Loucy (cell line): ENCODE measurements around the gene TRIO.

Source experiments
- H2AFZ ChIP-seq: fragments of 200-600 bp; sonication (generic); 2 replicates; pipeline ENCODE4 v1.6.0; 2016; ENCODE audit warnings: antibody characterized with exemption, mild to moderate bottlenecking, low read length, moderate library complexity
- H3F3A ChIP-seq: fragments of 200-600 bp; 2 replicates; pipeline ENCODE4 v1.6.0; 2016; ENCODE audit warnings: antibody characterized with exemption, low read depth, mild to moderate bottlenecking
- H3K27me3 ChIP-seq: fragments of 200-600 bp; sonication (generic); 2 replicates; pipeline ENCODE4 v1.6.1; 2014; ENCODE audit warnings: low read length, mild to moderate bottlenecking; ENCODE audit not compliant: insufficient read depth, poor library complexity, severe bottlenecking
- H3K36me3 ChIP-seq: fragments of 200-600 bp; sonication (generic); 2 replicates; pipeline ENCODE4 v1.6.1; 2016; ENCODE audit warnings: low read length; ENCODE audit not compliant: insufficient read depth
- H3K4me1 ChIP-seq: fragments of 200-600 bp; sonication (generic); 2 replicates; pipeline ENCODE4 v1.5.1; 2014; ENCODE audit warnings: low read length, mild to moderate bottlenecking; ENCODE audit not compliant: insufficient read depth, poor library complexity, severe bottlenecking
- H3K4me2 ChIP-seq: fragments of 200-600 bp; sonication (generic); 2 replicates; pipeline ENCODE4 v1.6.0; 2014; ENCODE audit warnings: antibody characterized with exemption, low read length, low read depth, mild to moderate bottlenecking; ENCODE audit not compliant: poor library complexity, severe bottlenecking
- H3K4me3 ChIP-seq: fragments of 200-600 bp; sonication (generic); 2 replicates; pipeline ENCODE4 v1.5.1; 2014; ENCODE audit warnings: low read length, mild to moderate bottlenecking, mixed read lengths; ENCODE audit not compliant: poor library complexity, severe bottlenecking
- H3K79me2 ChIP-seq: fragments of 200-600 bp; sonication (generic); 2 replicates; pipeline ENCODE4 v1.6.1; 2014; ENCODE audit warnings: low read length; ENCODE audit not compliant: insufficient read depth
- H3K9ac ChIP-seq: fragments of 200-600 bp; sonication (generic); 2 replicates; pipeline ENCODE4 v1.6.0; 2014; ENCODE audit warnings: mild to moderate bottlenecking, low read depth, low read length, moderate library complexity; ENCODE audit not compliant: poor library complexity, severe bottlenecking
- H3K9me2 ChIP-seq: fragments of 200-600 bp; sonication (generic); replicated peaks from 2 replicates; pipeline ENCODE4 v1.6.1; 2016; ENCODE audit warnings: low read depth, low read length, mixed read lengths
- H3K9me3 ChIP-seq: fragments of 200-600 bp; sonication (generic); 2 replicates; pipeline ENCODE4 v1.6.1; 2014; ENCODE audit warnings: mild to moderate bottlenecking, antibody characterized with exemption, low read length, low read depth; ENCODE audit not compliant: insufficient read depth
- H4K20me1 ChIP-seq: fragments of 200-600 bp; sonication (generic); 2 replicates; pipeline ENCODE4 v1.6.0; 2014; ENCODE audit warnings: antibody characterized with exemption, low read length, mild to moderate bottlenecking; ENCODE audit not compliant: insufficient read depth, poor library complexity, severe bottlenecking
- CTCF ChIP-seq: fragments of 200-600 bp; sonication (generic); conservative IDR thresholded peaks from 2 replicates; pipeline ENCODE4 v1.5.1; 2014; ENCODE audit warnings: mild to moderate bottlenecking, antibody characterized with exemption, low read length
- EZH2phosphoT487 ChIP-seq: fragments of 200-600 bp; IDR thresholded peaks from 2 replicates; pipeline ENCODE4 v1.6.1; 2018; ENCODE audit warnings: antibody characterized with exemption, mild to moderate bottlenecking, moderate library complexity, borderline replicate concordance

Gene TRIO

GRCh38 chr5:14219800-14220512 lies 76.8 kb downstream of the TRIO start:
- Histone ChIP-seq H3K9me2 (no peaks in the 10 kb centered on the region), H3F3A (no peaks in the 10 kb centered on the region), H3K4me2 (no peak overlapping the region), H3K4me3 (no peak overlapping the region), H3K27me3 (no peaks in the 10 kb centered on the region), H3K79me2 (peaks cover 89% of the 10 kb centered on the region), H4K20me1 (peaks cover 64% of the 10 kb centered on the region), H3K9ac (no peak overlapping the region), H3K9me3 (no peaks in the 10 kb centered on the region), H3K4me1 (peaks cover 39% of the 10 kb centered on the region), H2AFZ (no peak overlapping the region), H3K36me3 (no peaks in the 10 kb centered on the region)
- TF ChIP-seq EZH2phosphoT487 (no peak), CTCF (no peak)

GRCh38 chr5:14220642-14221041 lies 77.5 kb downstream of the TRIO start:
- Histone ChIP-seq H3K9me2 (no peaks in the 10 kb centered on the region), H3K4me2 (no peak overlapping the region), H3K9ac (no peak overlapping the region), H3K4me1 (peaks cover 43% of the 10 kb centered on the region), H2AFZ (no peak overlapping the region), H3K79me2 (peaks cover 88% of the 10 kb centered on the region), H3K27me3 (no peaks in the 10 kb centered on the region), H3K4me3 (no peak overlapping the region), H3F3A (no peaks in the 10 kb centered on the region), H4K20me1 (peaks cover 58% of the 10 kb centered on the region), H3K36me3 (no peaks in the 10 kb centered on the region), H3K9me3 (no peaks in the 10 kb centered on the region)
- TF ChIP-seq CTCF (no peak), EZH2phosphoT487 (no peak)

GRCh38 chr5:14221732-14222131 lies 78.6 kb downstream of the TRIO start:
- H3F3A ChIP-seq, result no peaks in the 10 kb centered on the region
- H3K79me2 ChIP-seq, result peaks cover 84% of the 10 kb centered on the region
- TF ChIP-seq CTCF, result no peak
- TF ChIP-seq EZH2phosphoT487, result no peak
- no peaks in the 10 kb centered on the region for H3K36me3 ChIP-seq
- H3K4me1 ChIP-seq, result peaks cover 40% of the 10 kb centered on the region
- no peak overlapping the region for H2AFZ ChIP-seq
- H3K27me3 ChIP-seq, result no peaks in the 10 kb centered on the region
- H4K20me1 ChIP-seq, result peaks cover 55% of the 10 kb centered on the region
- no peaks in the 10 kb centered on the region for H3K9me2 ChIP-seq
- H3K4me2 ChIP-seq, result no peak overlapping the region
- H3K9ac ChIP-seq, result no peak overlapping the region
- H3K4me3 ChIP-seq, result no peak overlapping the region
- H3K9me3 ChIP-seq, result no peaks in the 10 kb centered on the region
